CD4-positive, alpha-beta T cell treated with Interleukin-17A for 1 hour (primary cell): ENCODE data around the gene OAF.
A peak's percentile ranks its signal among the peaks of the same experiment; 100 is the strongest.

Experiments
- DNase-seq: peaks from one replicate; pipeline ENCODE4 v3.0.0-alpha.2; 2020

Gene OAF

DNA sequence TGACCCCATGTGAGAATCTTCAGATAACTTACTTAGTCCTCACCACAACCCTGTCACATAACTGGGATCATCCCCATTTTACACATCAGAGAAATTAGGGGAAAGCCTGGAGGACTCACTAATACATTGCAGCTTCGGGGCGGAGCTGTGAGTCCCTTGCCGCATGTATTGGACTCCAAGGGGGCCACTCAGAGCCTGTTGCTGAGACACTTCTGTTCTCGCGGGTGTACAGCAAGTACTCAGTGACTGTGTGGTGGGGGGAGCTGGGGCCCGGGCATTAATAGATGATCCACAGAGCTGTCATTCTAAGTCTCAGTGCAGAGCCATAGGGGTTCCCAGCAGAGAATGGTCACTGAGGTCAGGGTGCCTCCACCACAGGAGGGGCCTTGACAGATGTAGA is 13.5 kb downstream of the OAF start:
- no peak for DNase-seq

GRCh38 chr11:120224972-120225909 is 14.4 kb downstream of the OAF start:
- no peak for DNase-seq

DNA sequence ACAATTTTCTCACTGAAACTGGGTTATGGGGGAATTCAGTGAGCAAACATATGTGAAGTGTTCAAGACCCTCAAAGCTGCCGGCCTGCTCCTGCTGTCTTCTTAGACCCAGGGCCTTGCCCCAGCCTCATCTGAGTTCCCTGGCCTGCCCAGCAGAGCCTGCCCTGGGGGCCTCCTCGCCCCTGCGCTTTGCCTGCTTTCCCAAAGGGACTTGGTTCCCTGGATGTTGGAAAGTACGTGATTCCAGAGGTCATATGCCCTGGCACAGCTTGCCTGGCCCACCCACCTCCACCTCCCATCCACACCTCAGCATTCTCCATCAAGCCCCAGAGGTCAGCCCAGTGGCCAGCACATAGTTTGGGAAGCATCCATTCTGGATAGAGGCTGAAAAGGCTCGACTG is 15.4 kb downstream of the OAF start:
- no peak for DNase-seq

GRCh38 chr11:120226714-120227113 is 15.9 kb downstream of the OAF start:
- DNase-seq = no peak

GRCh38 chr11:120227228-120227852 is 16.5 kb downstream of the OAF start:
- DNase-seq = no peak

- no peak for DNase-seq
Measured at GRCh38 chr11:120228794-120229384, 18.1 kb downstream of the OAF start.

GRCh38 chr11:120229451-120230424 is 18.9 kb downstream of the OAF start:
- peak; percentile 19 for DNase-seq

DNA sequence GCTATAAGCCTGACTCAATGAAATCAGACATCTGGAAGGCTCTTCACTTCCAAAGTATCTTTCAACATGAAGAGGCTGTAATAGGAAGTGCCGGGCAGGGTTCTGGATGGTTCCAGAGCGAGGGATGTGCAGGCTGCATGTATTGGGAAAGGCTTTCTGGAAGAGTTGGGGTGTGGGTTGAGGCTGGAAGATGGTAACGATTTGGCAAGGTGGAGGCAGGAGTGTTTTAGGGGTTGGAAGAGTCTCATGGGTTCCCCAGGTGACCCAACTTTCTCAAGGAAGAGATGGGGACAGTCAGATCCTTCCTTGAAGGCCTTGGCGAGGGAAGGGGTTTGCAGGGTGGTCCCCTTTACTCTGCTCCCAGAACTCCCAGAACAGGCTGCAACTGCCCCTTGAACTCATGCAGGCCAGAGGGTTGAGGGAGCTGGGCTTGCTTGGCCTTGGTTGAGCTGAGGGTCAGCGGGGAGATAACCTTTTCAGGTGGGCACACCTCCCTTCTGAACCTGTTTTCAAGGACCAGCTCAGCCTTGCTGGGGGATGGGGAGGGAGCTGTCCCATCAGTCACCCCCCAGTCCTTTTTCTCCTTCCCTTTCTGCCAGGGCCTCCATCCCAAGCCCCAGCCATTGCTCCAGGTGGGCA is 19.7 kb downstream of the OAF start:
- no peak for DNase-seq

- DNase-seq = no peak
Measured at GRCh38 chr11:120231963-120232362, 21.1 kb downstream of the OAF start.

GRCh38 chr11:120233207-120233803 is 22.5 kb downstream of the OAF start:
- DNase-seq = no peak

- DNase-seq = peak; percentile 36
Measured at GRCh38 chr11:120235024-120235628, 24.3 kb downstream of the OAF start.

- DNase-seq = no peak
Measured at GRCh38 chr11:120236169-120237107, 25.6 kb downstream of the OAF start.

GRCh38 chr11:120238968-120239620 is 28.3 kb downstream of the OAF start:
- no peak for DNase-seq

- DNase-seq = no peak
Measured at GRCh38 chr11:120239713-120240640, 29.1 kb downstream of the OAF start, which contains the start of gene POU2F3. POU2F3 (plus strand) TSS chr11:120240140; CDS start chr11:120240344, 204 bp downstream.

- DNase-seq = no peak
Measured at GRCh38 chr11:120240866-120241265, 30.0 kb downstream of the OAF start.

GRCh38 chr11:120241277-120241676 is 30.4 kb downstream of the OAF start:
- no peak for DNase-seq

- DNase-seq = no peak
Measured at GRCh38 chr11:120243221-120243620, 32.4 kb downstream of the OAF start.
